GM18502 (cell line): Measurements from ENCODE around the gene SLC6A12.
"Not testable (repeated sequence)": the region's sequence is repeated elsewhere in the genome, so short reads cannot be mapped to it uniquely, and the experiment has no call there.

ENCODE experiments used
- ATAC-seq: cut with Tn5 transposase; IDR thresholded peaks from one replicate; pipeline ENCODE4 v1.9.1; 2021; ENCODE audit warnings: mild to moderate bottlenecking; ENCODE audit not compliant: unreplicated experiment, poor library complexity

The SLC6A12 gene

GRCh38 chr12:218728-219590, 5.0 kb upstream of the SLC6A12 start:
- ATAC-seq: no peak

DNA sequence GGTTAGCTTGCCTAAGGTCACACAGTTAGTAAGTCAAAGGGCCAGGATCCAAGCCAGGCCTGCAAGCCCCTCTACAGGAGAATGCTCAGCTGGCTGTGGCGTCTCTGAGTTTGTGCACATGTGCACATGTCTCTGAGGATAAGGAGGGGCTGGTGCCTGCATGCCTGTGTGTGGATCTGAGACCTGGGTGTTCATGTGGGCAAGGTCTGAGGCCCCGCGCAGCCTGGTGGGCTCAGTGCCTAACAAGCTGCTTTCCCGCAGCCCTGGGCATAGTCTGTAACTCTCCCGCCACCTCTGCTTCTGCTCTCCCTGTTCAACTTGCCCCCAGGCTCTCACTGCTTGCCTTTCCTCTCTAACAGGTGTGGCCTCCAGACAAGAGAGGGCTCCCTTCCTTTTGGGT, 4.3 kb upstream of the SLC6A12 start:
- no peak for ATAC-seq

- not testable (repeated sequence) for ATAC-seq
Observed at GRCh38 chr12:217029-217428, 3.1 kb upstream of the SLC6A12 start.

GRCh38 chr12:215116-215515, 1.2 kb upstream of the SLC6A12 start:
- no peak for ATAC-seq

GRCh38 chr12:213527-213932, 427 bp downstream of the SLC6A12 start:
- ATAC-seq: no peak

- no peak for ATAC-seq
Observed at GRCh38 chr12:212715-213526, 1.0 kb downstream of the SLC6A12 start.

- ATAC-seq: no peak
Observed at GRCh38 chr12:212415-212714, 1.6 kb downstream of the SLC6A12 start.

GRCh38 chr12:211639-212414, 2.1 kb downstream of the SLC6A12 start:
- ATAC-seq: no peak

- no peak for ATAC-seq
Observed at GRCh38 chr12:211142-211465, 2.9 kb downstream of the SLC6A12 start.

DNA sequence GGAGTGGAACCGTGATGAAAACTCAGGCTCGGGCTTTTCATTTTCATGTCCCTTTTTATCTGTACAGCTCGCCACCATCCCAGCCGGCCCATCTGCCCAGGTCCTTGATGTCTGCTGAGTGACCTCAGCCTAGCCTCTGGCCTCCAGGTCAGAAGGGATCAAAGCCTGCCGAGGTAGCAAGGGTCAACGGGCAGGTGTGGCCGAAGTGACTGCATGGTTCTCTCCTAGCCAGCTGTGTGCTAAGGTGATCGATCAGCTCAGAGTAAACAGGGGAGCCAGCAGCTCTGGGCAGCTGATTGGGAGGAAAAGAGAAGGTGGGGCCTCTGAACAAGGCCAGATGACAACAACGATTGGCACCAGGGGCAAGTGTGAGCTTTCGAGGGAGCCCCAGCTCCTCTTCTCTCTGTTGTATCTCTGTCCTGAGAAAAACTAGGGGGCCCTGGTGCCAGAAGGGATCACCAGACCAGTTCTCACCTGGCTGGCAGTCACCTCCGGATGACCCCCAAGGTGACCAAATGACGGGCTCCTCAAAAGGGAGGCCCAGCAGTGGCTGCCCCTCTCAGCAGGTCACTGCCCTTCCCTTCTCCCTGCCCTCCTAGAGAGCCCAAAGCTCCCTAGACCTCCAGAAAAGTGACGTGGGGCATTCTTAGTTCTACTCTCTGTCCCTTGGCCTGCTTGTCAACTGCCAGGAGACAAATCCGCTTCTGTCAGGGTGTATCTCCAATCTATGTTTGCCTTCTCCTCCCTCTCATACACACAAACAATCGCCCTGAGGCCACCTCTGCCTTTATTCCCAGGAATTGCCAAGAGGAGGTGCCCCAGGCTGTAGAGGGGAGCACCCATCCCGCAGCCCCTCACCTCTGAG, 3.4 kb downstream of the SLC6A12 start:
- no peak for ATAC-seq

DNA sequence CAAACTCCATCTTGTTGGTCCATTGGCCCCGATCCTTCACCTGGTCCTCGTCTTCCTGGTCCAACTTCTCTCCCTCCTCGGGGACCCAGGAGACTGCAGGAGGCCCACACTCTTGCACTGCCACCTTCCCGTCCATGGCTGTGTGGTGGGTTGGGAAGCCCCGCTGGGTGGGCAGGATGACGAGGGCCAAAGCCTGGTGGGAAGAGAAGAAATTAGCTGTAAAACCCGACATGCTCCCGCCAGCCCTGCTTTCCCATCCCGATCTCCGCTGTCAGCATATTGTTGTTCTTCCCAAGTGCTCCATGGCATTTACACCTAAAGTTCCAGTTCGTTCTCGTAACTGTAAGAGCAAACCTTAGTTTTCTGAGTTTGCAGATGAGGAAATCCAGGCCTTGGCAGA, 4.1 kb downstream of the SLC6A12 start:
- ATAC-seq: no peak

DNA sequence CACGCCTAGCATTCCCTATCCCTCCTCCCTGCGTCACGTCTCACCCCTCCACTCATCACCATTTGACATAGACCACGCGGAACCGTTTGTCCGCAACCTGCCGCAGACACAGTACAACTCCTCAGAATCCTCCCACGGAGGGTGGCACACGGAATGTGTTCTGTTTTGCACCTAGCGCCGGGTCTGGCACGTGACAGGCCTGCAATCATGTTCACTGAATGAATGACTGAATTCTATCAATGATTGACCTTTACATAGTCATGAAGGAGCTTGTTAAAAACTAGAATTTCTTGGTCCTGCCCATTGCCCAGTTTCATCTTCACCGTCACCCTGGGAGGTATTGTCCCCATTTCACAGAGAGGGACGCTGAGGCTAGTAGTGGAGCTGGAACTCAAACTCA, 4.7 kb downstream of the SLC6A12 start:
- no peak for ATAC-seq

GRCh38 chr12:208813-209212, 5.1 kb downstream of the SLC6A12 start:
- ATAC-seq: no peak

GRCh38 chr12:207804-208203, 6.2 kb downstream of the SLC6A12 start:
- ATAC-seq: no peak

DNA sequence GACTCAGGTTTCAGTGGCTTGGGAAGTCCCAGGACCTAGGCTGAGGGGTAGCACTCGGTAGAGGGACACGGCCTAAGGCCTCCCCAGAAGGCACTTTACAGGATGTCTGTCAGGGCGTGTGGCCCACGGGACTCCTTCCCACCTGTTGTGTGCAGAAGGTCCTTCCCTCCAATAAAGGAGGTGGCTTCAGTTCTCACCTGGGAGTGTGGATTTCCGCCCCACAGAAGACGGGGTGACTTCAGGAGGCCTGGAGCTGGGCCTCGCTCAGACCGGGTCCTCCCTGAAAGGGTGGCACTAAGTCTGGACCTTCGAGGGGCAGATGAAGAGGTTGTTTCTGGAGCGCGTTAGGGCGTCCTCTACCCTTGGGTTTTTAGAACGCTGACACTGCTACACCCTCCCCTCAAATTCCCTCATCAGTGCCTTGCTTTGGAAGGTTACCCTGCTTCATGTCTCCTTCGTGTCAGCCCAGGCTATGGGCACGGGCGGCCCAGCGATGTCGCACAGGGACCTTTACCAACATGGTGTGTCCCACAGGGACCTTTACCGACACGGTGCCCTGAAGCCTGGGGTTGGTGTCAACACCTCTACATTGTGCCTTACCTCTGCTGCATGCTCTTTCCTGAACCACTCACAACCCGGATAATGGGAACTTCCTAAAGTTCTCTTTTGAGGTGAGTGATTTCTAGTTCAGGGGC, 7.1 kb downstream of the SLC6A12 start:
- no peak for ATAC-seq

DNA sequence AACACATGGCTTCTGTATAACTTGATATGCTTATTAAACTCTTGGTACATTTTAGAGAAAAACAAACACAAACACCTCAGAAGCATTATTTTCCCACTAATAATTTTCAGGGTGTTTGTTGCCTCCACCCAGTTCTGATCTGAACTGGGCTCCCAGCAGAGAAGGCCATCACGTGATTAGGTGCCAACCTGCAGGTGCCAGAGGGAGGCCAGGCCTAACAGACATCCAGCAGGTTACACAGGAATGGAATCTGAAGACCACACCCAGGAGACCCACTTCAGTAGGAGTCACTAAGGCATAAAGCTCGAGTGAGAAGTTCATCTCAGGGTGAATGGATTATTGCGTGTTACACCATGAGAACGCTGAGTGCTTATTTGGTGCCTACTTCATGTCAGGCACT, 8.9 kb downstream of the SLC6A12 start:
- ATAC-seq: no peak

DNA sequence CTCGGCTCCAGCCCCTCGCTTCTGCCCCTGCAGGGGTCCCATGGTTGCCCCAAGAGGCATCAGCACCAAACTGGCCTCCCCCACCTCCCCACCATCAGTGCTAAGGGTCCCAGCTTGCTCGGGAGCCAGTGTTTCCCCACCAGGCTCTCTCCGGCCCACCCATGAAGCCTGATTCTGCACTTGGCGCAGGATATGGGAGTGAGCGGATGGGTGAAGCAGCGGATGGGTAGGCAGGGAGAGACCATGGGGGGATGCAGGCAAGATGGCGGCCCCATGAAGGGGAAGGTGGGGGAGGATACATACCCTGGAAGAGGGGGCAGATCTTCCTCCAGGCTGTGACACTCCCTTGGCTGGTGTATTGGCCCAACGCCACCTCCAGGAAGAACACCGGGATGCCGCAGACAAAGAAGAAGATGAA, 9.7 kb downstream of the SLC6A12 start:
- ATAC-seq: no peak

DNA sequence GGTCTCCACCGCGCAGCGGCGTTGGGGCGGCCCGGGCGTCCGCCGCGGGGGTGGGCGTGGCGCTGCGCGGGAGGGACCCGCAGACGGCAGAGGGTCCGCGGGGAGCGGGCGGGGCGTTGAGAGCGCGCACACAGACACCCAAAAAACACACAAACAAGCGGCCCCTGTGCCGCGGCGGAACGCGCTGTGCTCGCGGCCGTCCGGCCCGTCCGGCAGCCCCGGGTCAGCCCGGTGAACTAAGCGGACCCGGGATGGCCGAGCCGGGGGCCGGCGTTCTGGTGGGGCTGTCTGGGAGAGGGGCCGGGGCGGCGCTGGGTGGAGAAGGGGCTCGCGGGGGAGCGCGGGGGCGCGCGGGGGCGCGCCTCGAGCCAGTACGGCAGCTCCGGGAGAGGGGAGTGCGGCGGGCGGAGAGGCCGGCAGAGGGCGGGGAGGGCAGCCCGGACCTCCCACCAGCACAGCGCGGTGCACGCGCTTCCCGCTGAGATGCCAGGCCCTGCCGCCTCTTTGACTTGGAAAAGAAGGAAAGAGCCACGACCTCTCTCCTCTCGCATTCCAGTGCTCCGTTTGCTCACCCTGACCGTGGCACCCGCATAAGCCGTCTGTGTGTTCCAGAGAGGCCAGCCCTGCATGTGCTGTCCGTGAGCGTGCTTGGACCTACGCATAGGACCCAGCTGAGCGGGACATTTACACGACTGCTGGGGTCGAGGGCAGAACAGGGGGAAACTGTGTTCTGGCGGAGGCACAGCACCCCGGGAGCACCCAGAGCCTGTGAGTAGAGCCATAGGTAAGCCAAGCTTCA, 10.3 kb downstream of the SLC6A12 start:
- no peak for ATAC-seq

GRCh38 chr12:203074-203461, 10.9 kb downstream of the SLC6A12 start:
- no peak for ATAC-seq
